ENCODE results near the gene SARDH. TPM values are rescaled to one million over a fixed set of nuclear protein-coding genes. Genes with fewer than 3 reads are reported as not detected.

The SARDH gene
- total and polyA plus RNA-seq, 8 donors, result 8.9 to 43.3 (median 20.5) TPM

- H3K4me3 ChIP-seq, result no peak overlapping the region
- 94% methylated on average over 27 of the region's 27 CpGs for WGBS, 2 donors
- H3K9me3 ChIP-seq, result no peaks in the 10 kb centered on the region
- no peak for TF ChIP-seq CTCF (IDR thresholded peaks at IDR 0.05)
- intact Hi-C loops (cut with DNase I), result no loop called here
- no peak for ATAC-seq
- peak in 3 of 6 donors; percentile 33 to 67 (median 51) for DNase-seq
- no peak for FAIRE-seq
- H3K27ac ChIP-seq, result no peak overlapping the region
- peaks cover 0 to 40% (median 18%) of the 10 kb centered on the region in 3 donors for H3K36me3 ChIP-seq
- H3K4me1 ChIP-seq, result no peaks in the 10 kb centered on the region
- no peaks in the 10 kb centered on the region for H3K27me3 ChIP-seq
Measured at GRCh38 chr9:133775951-133776905, 38.1 kb upstream of the SARDH start.

- no peak for FAIRE-seq
- Histone ChIP-seq H3K27ac (no peak overlapping the region), H3K27me3 (no peaks in the 10 kb centered on the region), H3K9me3 (no peaks in the 10 kb centered on the region), H3K4me3 (no peak overlapping the region), H3K4me1 (no peaks in the 10 kb centered on the region), H3K36me3 (peaks cover 0 to 40% (median 18%) of the 10 kb centered on the region in 3 donors)
- no peak for ATAC-seq
- 89% methylated on average over 2 of the region's 2 CpGs for WGBS, 2 donors
- intact Hi-C loops (cut with DNase I), result no loop called here
- DNase-seq, result peak in 1 of 6 donors; percentile 2
- no peak for TF ChIP-seq CTCF (IDR thresholded peaks at IDR 0.05)
Measured at GRCh38 chr9:133775291-133775690, 37.1 kb upstream of the SARDH start.

GRCh38 chr9:133774799-133775198 lies 36.6 kb upstream of the SARDH start:
- intact Hi-C loops (cut with DNase I), result no loop called here
- Histone ChIP-seq H3K9me3 (no peaks in the 10 kb centered on the region), H3K27ac (no peak overlapping the region), H3K4me1 (no peaks in the 10 kb centered on the region), H3K27me3 (no peaks in the 10 kb centered on the region), H3K4me3 (no peak overlapping the region), H3K36me3 (peaks cover 0 to 40% (median 18%) of the 10 kb centered on the region in 3 donors)
- no peak for TF ChIP-seq CTCF (IDR thresholded peaks at IDR 0.05)
- no peak for FAIRE-seq
- no peak for ATAC-seq
- 85 to 94% methylated on average over 16 of the region's 16 CpGs for WGBS, 2 donors
- DNase-seq, result peak in 3 of 6 donors; percentile 38 to 59 (median 48)

DNA sequence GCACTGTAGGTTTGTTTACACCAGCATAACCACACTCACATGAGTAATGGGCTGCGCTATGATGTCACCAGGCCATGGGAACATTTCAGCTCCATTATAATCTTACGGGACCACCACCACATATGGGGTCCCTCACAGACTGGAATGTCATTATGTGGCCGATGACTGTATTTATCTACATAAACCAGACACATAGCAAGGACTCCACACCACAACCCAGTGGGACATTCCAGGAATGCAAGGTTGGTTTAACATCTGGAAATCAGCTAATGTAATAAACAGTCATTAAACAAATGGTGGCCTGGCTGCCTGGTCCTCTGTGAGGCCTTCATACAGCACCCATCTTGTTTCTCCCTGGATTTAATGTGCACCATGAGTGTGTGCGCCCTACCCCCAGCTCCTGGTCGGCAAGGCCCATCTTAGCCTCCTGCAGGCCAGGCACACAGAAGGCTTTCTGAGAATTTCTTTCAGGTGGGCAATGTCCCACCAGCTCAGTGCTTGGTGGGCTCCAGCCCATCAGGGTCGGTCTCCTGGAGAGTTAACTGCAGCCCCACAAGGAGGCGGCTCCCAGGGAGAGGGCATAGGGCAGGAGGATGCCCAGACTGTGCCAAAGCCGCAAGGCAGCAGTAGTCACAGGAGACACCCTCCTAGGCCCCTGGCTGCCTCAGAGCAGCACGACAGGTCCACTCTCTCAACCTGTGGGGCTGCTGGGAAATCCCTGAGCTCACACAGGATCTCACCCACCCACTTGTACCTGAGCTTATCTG lies 35.9 kb upstream of the SARDH start:
- DNase-seq, result peak in 3 of 6 donors; percentile 28 to 62 (median 35)
- no peak for TF ChIP-seq CTCF (IDR thresholded peaks at IDR 0.05)
- no peak for FAIRE-seq
- Histone ChIP-seq H3K4me1 (no peaks in the 10 kb centered on the region), H3K4me3 (no peak overlapping the region), H3K27me3 (no peaks in the 10 kb centered on the region), H3K9me3 (no peaks in the 10 kb centered on the region), H3K36me3 (peaks cover 0 to 40% (median 18%) of the 10 kb centered on the region in 3 donors), H3K27ac (no peak overlapping the region)
- intact Hi-C loops (cut with DNase I), result no loop called here
- ATAC-seq, result no peak
- WGBS, 2 donors, result 77 to 95% methylated on average over 9 of the region's 9 CpGs

Data from pancreas (tissue), 10 donors.